Measurements from ENCODE around the gene PXT1. TPM values are rescaled to one million over a fixed set of nuclear protein-coding genes. Genes with fewer than 3 reads are reported as not detected.

Gene PXT1
- total and polyA plus RNA-seq, 9 of the 15 experiments (the other 6 are each of a cell fraction or from before 2014, with no cell fraction given): 0.09 to 0.11 (median 0.10) TPM; not detected in 5

DNA sequence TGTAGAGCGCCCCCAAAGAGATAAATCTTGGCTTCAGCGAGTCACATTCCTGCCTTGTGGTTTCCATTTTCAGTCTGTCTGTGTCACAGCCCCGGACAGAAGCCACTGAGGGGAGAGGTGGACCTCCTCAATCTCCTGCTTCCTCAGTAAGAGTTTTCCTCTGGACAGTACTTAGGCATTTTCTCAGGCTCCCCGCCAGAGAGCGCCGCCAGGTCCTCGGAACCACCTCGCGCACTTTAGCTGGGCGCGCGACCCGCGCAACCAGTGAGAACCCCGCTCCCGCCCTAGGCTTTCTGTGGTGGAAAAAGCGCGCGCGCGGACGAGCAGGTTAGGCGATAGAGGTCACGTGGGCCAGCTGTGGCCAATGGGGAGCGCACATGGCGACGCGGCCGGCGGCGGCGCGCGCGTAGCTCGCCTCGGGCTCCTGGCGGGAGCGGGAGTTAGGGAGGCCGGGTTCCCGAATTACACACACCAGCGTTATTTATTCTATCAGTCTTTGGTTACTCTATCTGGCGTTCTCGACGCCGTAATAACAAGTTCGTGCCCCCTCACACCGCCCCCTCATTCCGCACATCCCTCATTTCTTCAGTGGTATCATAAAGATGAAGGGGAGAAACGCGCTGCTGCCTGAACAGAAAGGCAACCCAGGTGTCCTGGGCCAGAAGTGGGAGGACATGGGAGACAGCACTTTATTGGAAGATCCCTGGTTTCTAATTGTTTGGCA is 19.4 kb downstream of the PXT1 start (continued):
- TF ChIP-seq KLF1 (tag; IDR thresholded peaks at IDR 0.05): no peak
- no peak for TF ChIP-seq HMG20A (CRISPR knock-in tag; conservative IDR thresholded peaks at IDR 0.05)
- TF ChIP-seq TAF9B (IDR thresholded peaks at IDR 0.05; ENCODE audit: partially characterized antibody): no peak
- TF ChIP-seq MCM3 (IDR thresholded peaks at IDR 0.05): no peak
- no peak for TF ChIP-seq NELFE (IDR thresholded peaks at IDR 0.05; ENCODE audit: insufficient read depth, insufficient read length)
- TF ChIP-seq MAZ (CRISPR knock-in tag; conservative IDR thresholded peaks at IDR 0.05 in 1 of 2, IDR thresholded peaks at IDR 0.05 in 1 of 2): peak; percentile 84 to 90
- TF ChIP-seq RB1 (IDR thresholded peaks at IDR 0.05; ENCODE audit: low read depth): peak; percentile 100
- TF ChIP-seq NFE2 (IDR thresholded peaks at IDR 0.05; ENCODE audit: low read depth): 0 out of 2 replicates have a peak, but pooled peaks have one; percentile 26
- TF ChIP-seq TCFL5 (CRISPR knock-in tag; conservative IDR thresholded peaks at IDR 0.05): no peak
- peak; percentile 71; the same call in 1 of the 2 replicates for TF ChIP-seq PHF21A (IDR thresholded peaks at IDR 0.05; ENCODE audit: borderline replicate concordance, low read depth)
- no peak for TF ChIP-seq ZNF518B (CRISPR knock-in tag; IDR thresholded peaks at IDR 0.05)
- TF ChIP-seq, protein P1, sequence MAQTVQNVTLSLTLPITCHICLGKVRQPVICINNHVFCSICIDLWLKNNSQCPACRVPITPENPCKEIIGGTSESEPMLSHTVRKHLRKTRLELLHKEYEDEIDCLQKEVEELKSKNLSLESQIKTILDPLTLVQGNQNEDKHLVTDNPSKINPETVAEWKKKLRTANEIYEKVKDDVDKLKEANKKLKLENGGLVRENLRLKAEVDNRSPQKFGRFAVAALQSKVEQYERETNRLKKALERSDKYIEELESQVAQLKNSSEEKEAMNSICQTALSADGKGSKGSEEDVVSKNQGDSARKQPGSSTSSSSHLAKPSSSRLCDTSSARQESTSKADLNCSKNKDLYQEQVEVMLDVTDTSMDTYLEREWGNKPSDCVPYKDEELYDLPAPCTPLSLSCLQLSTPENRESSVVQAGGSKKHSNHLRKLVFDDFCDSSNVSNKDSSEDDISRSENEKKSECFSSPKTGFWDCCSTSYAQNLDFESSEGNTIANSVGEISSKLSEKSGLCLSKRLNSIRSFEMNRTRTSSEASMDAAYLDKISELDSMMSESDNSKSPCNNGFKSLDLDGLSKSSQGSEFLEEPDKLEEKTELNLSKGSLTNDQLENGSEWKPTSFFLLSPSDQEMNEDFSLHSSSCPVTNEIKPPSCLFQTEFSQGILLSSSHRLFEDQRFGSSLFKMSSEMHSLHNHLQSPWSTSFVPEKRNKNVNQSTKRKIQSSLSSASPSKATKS (CRISPR knock-in tag; IDR thresholded peaks at IDR 0.05): no peak
- no peak for TF ChIP-seq KDM5B (IDR thresholded peaks at IDR 0.05; ENCODE audit: insufficient replicate concordance, low read depth, low read length)
- no peak for TF ChIP-seq GATAD2A (IDR thresholded peaks at IDR 0.05)
- no peak for TF ChIP-seq BRCA1 (IDR thresholded peaks at IDR 0.05)
- TF ChIP-seq BRCA1 (CRISPR knock-in tag; IDR thresholded peaks at IDR 0.05): no peak
- no peak for TF ChIP-seq HLTF (IDR thresholded peaks at IDR 0.05)
- no peak for TF ChIP-seq ZNF507 (tag; conservative IDR thresholded peaks at IDR 0.05)
- 0 out of 2 replicates have a peak, but pooled peaks have one; percentile 20 for TF ChIP-seq BCOR (IDR thresholded peaks at IDR 0.05)
- TF ChIP-seq KDM1A (IDR thresholded peaks at IDR 0.05): no peak
- TF ChIP-seq ELF2 (CRISPR knock-in tag; IDR thresholded peaks at IDR 0.05): no peak
- TF ChIP-seq, protein P2, sequence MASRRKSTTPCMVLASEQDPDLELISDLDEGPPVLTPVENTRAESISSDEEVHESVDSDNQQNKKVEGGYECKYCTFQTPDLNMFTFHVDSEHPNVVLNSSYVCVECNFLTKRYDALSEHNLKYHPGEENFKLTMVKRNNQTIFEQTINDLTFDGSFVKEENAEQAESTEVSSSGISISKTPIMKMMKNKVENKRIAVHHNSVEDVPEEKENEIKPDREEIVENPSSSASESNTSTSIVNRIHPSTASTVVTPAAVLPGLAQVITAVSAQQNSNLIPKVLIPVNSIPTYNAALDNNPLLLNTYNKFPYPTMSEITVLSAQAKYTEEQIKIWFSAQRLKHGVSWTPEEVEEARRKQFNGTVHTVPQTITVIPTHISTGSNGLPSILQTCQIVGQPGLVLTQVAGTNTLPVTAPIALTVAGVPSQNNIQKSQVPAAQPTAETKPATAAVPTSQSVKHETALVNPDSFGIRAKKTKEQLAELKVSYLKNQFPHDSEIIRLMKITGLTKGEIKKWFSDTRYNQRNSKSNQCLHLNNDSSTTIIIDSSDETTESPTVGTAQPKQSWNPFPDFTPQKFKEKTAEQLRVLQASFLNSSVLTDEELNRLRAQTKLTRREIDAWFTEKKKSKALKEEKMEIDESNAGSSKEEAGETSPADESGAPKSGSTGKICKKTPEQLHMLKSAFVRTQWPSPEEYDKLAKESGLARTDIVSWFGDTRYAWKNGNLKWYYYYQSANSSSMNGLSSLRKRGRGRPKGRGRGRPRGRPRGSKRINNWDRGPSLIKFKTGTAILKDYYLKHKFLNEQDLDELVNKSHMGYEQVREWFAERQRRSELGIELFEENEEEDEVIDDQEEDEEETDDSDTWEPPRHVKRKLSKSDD (conservative IDR thresholded peaks at IDR 0.05; ENCODE audit: low read length): 0 out of 2 replicates have a peak, but pooled peaks have one; percentile 13
- TF ChIP-seq FOXA1 (IDR thresholded peaks at IDR 0.05; ENCODE audit: borderline replicate concordance): no peak
